HG02884 (cell line): Measurements from ENCODE around the gene CORO1C.
"Not testable (repeated sequence)": the region's sequence is repeated elsewhere in the genome, so short reads cannot be mapped to it uniquely, and the experiment has no call there.

Experiments
- ATAC-seq: cut with Tn5 transposase; IDR thresholded peaks from one replicate; pipeline ENCODE4 v1.9.1; 2021; ENCODE audit warnings: mild to moderate bottlenecking, moderate library complexity; ENCODE audit not compliant: unreplicated experiment

CORO1C gene

DNA sequence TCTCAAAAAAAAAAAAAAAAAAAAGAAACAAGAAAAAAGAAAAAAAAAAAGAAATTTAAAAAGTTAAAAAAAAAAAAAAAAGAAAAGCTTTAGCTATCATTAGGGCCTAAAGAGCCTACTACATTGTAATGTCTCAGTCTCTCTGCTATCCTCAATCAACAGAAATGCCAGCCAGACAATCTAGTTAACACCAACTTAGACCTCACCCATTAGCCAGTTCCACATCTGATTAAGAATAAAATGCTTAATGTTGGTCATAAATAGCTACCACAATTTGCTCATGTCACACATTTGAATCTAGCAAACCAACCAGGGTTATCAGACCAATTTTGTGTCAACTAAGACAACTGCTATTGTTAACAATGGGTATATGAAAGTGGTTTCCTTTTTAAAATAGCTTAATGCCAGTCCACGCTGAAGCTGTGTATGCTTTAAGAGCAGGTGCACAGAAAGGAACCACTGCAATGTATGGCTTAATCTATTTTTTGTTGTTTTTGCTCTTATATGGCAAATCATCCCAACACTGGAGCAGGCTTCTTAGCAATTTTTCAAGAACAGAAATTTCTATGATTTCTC is 52.1 kb downstream of the CORO1C start:
- no peak for ATAC-seq

- ATAC-seq = no peak
These were observed 53.1 kb downstream of the CORO1C start for GRCh38 chr12:108678104-108678730.

- no peak for ATAC-seq
These were observed 53.9 kb downstream of the CORO1C start for GRCh38 chr12:108677381-108677780.

DNA sequence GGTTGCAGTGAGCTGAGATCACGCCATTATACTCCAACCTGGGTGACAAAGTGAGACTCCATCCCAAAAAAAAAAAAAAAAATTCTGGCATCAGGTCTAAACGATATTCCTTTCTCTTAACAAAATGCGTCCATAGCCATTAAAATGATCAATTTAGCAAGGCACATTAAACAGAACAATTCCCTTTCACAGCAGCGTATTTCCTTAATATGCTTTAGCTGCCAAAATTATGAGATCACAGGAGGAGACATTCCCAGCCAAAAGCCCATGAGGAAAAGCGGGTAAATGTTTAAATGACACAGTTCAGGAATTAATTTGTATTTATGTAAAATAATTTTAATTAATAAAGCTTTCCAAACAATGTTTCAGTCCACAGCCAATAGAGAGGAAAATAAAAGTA is 54.6 kb downstream of the CORO1C start:
- no peak for ATAC-seq

DNA sequence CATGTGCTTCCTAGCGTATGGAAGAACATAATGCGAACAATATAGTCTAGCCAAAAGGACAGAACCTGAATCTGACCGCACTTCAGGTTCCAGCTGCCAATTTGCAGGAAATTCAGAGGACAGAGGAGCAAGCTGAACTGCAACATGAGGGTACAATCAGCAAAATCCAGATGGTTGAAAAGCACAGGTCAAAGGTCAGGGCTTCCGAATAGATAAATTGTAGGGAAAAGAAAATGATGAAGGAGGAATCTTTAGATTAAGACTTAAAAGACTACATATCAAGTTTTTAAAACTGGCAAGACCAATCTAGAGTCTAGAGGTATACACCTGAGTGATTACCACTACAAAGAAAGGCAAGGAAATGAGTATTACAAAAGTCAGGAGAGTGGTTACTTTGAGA is 55.5 kb downstream of the CORO1C start:
- ATAC-seq = no peak

DNA sequence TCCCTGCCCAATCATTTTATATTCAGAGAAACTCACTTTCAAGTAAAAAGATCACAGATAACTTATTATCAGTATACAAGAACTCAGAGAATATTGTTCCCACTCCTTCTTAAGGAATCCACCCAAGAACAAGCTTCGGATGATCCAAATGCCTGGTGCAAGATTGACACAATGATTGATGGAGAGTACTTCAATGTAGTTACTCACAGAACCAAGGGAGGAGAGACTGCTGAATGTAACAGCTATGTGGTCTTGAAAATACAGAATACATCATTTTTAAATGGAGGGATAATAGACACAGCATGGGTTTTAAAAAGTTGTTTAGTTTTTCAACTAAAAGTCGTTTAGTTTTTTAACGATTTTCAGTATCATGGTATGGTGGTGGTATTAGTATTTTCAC is 59.3 kb downstream of the CORO1C start:
- no peak for ATAC-seq

GRCh38 chr12:108671110-108671509 is 60.2 kb downstream of the CORO1C start:
- no peak for ATAC-seq

DNA sequence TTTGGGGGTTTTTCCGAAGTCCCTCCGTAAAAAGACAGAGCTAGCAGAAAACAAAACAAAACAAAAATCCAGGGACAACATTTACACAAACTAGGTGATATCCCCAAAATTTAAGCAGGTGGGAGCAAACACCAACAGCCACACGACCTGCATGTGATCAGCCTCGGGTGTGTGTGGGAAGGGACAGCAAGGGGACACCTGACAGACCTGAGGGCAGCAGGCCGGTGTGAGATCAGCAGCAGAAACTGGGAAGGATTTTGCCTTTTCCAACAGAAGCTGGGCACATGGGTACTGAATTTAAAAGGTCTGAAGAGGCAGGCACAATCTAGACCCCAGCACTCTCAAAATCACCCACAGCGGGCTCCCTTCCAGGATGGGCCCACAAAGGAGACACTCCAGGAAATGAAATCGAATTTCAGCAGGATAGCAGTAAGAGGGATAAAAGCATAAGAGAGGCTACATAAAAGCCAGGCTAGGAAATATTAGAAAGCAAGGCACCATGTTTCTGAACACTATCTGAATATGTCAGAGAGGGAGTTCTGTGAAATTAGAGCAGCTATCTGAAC is 61.2 kb downstream of the CORO1C start:
- ATAC-seq = no peak

- ATAC-seq = no peak
These were observed 62.8 kb downstream of the CORO1C start for GRCh38 chr12:108668542-108668941.

- ATAC-seq = no peak
These were observed 63.3 kb downstream of the CORO1C start for GRCh38 chr12:108668063-108668462.

GRCh38 chr12:108667349-108667748 is 64.0 kb downstream of the CORO1C start:
- ATAC-seq = no peak

DNA sequence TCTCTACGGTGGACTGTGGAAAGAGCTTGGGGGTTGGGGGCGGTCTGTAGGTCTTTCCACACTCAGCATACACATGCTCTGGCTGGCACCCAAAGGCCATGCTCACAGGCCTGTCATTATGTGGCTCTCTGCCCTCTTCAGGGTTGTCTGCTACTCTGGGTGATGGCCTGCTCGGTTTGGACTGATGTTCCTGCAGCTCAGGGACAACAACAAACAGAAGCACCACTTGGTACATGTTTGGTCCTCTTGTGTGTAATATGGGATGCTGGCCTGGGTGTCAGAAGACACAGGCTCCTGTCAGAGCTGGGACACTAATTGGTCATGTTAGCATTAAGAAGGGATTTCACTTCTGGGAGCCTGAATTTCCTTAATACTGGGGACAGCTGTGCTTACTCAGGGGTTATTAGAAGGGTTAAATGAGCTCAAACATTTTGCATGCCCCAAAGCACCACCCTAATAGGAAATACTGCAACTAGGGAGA is 64.9 kb downstream of the CORO1C start:
- no peak for ATAC-seq

DNA sequence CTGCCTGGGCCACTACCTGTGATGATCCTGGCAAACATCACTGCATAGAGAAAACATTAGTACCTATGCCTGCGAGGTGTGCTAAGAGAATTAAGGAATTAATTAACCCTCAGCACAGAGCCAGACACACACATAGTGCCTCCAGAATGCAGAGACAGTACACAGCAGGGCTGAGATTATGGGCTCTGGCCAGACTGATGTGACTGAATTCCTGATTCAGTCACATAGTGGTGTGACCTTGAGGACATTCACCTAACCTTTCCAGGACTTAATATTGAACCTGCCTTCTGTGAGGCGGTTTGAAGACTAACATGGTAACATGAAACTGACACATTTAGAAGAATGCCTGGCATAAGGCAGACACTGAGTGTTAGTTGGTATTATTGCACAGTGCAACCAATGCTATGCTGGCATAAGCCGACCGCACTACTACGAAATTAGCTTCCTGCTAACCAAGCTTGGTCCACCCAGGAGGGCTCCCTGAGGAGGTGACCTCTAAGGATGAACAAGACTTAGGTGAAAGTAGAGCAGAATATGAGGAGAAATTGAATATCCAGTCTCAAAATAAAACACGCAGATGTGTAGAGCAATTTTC is 65.6 kb downstream of the CORO1C start:
- ATAC-seq = no peak

DNA sequence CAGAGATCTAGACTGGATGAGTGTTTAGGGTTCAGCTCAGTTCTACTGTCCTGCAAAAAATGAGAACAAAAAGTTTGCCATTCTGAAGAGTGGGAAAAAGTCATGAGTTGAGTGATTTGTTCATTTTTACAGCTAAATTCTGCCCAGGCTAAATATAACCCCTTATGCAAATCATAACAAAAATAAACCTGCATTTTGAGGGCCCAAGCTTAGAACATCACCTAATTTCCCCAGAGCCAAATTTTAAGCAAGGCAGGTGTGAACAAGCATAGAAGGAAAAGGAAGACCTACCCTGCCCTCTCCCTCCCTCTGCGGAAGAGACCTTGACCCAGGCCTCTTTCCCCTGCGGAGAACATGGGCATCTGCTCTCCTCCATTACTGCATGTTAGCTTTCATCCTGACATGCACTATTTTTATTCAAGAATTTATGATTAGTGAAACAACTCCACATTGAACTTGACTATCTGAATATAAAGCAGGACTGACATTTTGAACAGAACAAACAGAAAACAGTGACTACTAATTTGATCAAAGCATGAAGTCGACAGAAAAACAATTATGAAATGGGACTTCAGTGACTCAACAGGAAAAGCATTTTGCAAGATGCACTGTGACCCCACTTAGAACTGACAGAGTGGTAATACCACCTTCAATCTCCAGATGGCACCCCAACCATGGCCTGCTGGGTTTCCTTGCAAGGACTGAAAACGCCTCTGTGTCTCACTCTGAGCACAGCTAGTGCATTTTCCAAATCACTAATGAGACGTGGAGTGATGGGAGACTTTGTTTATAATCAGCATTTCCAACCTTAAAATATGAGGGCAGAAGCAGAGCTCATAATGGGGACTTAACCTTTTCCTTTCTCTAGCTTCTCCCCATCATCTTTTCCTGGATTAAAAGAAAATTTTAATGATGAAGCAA is 66.7 kb downstream of the CORO1C start:
- peak; percentile 75 for ATAC-seq

GRCh38 chr12:108663324-108664015 is 67.8 kb downstream of the CORO1C start:
- ATAC-seq = no peak

GRCh38 chr12:108658115-108658514 is 73.2 kb downstream of the CORO1C start:
- not testable (repeated sequence) for ATAC-seq

DNA sequence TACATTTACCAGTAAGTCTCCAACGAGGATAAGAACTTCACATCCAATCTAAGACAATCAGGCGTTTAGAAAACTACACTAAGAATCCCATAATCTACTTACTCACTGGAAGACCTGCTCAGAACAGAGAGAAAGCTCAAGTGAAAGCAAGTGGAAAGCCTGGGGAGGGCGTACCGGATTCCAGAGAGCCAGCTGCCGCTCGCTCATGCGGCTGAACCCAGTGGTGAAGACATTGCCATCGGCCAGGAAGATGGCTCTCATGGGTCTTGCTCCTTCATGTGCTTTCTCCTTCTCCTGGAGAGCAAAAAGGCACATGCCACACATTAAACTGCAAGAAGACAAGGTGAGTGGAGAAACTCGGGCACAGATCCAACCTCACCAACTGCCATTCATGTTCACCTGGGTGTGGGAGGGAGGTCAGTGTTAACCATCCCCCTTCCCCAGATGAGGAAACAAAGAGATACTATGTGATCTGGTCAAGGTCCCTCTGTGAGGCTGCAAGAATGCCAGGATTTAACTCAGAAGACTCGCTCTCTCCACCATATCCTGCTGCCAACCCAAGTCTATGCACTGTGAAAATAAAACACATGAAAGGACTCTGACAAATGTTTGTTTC is 74.1 kb downstream of the CORO1C start:
- no peak for ATAC-seq

DNA sequence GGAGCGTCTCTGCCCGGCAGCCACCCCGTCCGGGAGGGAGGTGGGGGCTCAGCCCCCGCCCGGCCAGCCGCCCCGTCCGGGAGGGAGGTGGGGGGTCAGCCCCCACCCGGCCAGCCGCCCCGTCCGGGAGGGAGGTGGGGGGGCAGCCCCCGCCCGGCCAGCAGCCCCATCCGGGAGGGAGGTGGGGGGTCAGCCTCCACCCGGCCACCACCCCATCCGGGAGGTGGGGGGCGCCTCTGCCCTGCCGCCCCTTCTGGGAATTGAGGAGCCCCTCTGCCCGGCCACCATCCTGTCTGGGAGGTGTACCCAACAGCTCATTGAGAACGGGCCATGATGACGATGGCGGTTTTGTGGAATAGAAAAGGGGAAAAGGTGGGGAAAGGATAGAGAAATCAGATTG is 75.1 kb downstream of the CORO1C start:
- ATAC-seq = not testable (repeated sequence)

GRCh38 chr12:108655812-108656175 is 75.5 kb downstream of the CORO1C start:
- not testable (repeated sequence) for ATAC-seq

GRCh38 chr12:108654622-108655021 is 76.7 kb downstream of the CORO1C start:
- ATAC-seq = not testable (repeated sequence)
